Measurements from ENCODE around the gene MID1.

MID1 gene

GRCh38 chrX:10501611-10502010, 118.8 kb downstream of the MID1 start:
- Histone ChIP-seq H3K4me3 (ENCODE audit: low read length) (no peak overlapping the region), H3K27me3 (ENCODE audit: control insufficient read depth, insufficient read depth, low read length) (no peaks in the 10 kb centered on the region), H3K4me1 (ENCODE audit: control insufficient read depth, insufficient read depth, low read length) (no peaks in the 10 kb centered on the region), H3K36me3 (ENCODE audit: control insufficient read depth, insufficient read depth, low read length) (no peaks in the 10 kb centered on the region), H3K9me3 (ENCODE audit: control insufficient read depth, insufficient read depth, low read length) (no peaks in the 10 kb centered on the region), H3K27ac (ENCODE audit: low read length) (no peak overlapping the region)
- no CpG with 5 or more reads among the region's 6 CpGs for WGBS (ENCODE audit: insufficient coverage, insufficient read length)
- no peak for DNase-seq (ENCODE audit: low read depth, low spot score)

- no peak for DNase-seq (ENCODE audit: low read depth, low spot score)
These were observed 123.9 kb downstream of the MID1 start for GRCh38 chrX:10496345-10496965.

GRCh38 chrX:10495677-10496076, 124.7 kb downstream of the MID1 start:
- no peaks in the 10 kb centered on the region for H3K9me3 ChIP-seq (ENCODE audit: control insufficient read depth, insufficient read depth, low read length)
- no peaks in the 10 kb centered on the region for H3K36me3 ChIP-seq (ENCODE audit: control insufficient read depth, insufficient read depth, low read length)
- H3K4me3 ChIP-seq (ENCODE audit: low read length) = no peak overlapping the region
- no peaks in the 10 kb centered on the region for H3K4me1 ChIP-seq (ENCODE audit: control insufficient read depth, insufficient read depth, low read length)
- WGBS (ENCODE audit: insufficient coverage, insufficient read length) = no CpG with 5 or more reads among the region's 3 CpGs
- DNase-seq (ENCODE audit: low read depth, low spot score) = no peak
- H3K27ac ChIP-seq (ENCODE audit: low read length) = no peak overlapping the region
- no peaks in the 10 kb centered on the region for H3K27me3 ChIP-seq (ENCODE audit: control insufficient read depth, insufficient read depth, low read length)

More at GRCh38 chrX:10496345-10496965, 123.9 kb downstream of the MID1 start:
- Histone ChIP-seq H3K4me3 (ENCODE audit: low read length) (no peak overlapping the region), H3K27me3 (ENCODE audit: control insufficient read depth, insufficient read depth, low read length) (no peaks in the 10 kb centered on the region), H3K36me3 (ENCODE audit: control insufficient read depth, insufficient read depth, low read length) (no peaks in the 10 kb centered on the region), H3K27ac (ENCODE audit: low read length) (no peak overlapping the region), H3K9me3 (ENCODE audit: control insufficient read depth, insufficient read depth, low read length) (no peaks in the 10 kb centered on the region), H3K4me1 (ENCODE audit: control insufficient read depth, insufficient read depth, low read length) (no peaks in the 10 kb centered on the region)

GRCh38 chrX:10492250-10492649, 128.1 kb downstream of the MID1 start:
- Histone ChIP-seq H3K27me3 (ENCODE audit: control insufficient read depth, insufficient read depth, low read length) (no peaks in the 10 kb centered on the region), H3K36me3 (ENCODE audit: control insufficient read depth, insufficient read depth, low read length) (no peaks in the 10 kb centered on the region)
- no peak for DNase-seq (ENCODE audit: low read depth, low spot score)

GRCh38 chrX:10486373-10486772, 134.0 kb downstream of the MID1 start:
- no peak for DNase-seq (ENCODE audit: low read depth, low spot score)
- H3K9me3 ChIP-seq (ENCODE audit: control insufficient read depth, insufficient read depth, low read length) = no peaks in the 10 kb centered on the region
- WGBS (ENCODE audit: insufficient coverage, insufficient read length) = no CpG with 5 or more reads among the region's 3 CpGs
- H3K36me3 ChIP-seq (ENCODE audit: control insufficient read depth, insufficient read depth, low read length) = no peaks in the 10 kb centered on the region
- H3K4me3 ChIP-seq (ENCODE audit: low read length) = no peak overlapping the region
- H3K27ac ChIP-seq (ENCODE audit: low read length) = no peak overlapping the region
- H3K4me1 ChIP-seq (ENCODE audit: control insufficient read depth, insufficient read depth, low read length) = no peaks in the 10 kb centered on the region
- H3K27me3 ChIP-seq (ENCODE audit: control insufficient read depth, insufficient read depth, low read length) = no peaks in the 10 kb centered on the region

More at GRCh38 chrX:10492250-10492649, 128.1 kb downstream of the MID1 start:
- no peaks in the 10 kb centered on the region for H3K4me1 ChIP-seq (ENCODE audit: control insufficient read depth, insufficient read depth, low read length)
- no peak overlapping the region for H3K4me3 ChIP-seq (ENCODE audit: low read length)
- no peak overlapping the region for H3K27ac ChIP-seq (ENCODE audit: low read length)
- H3K9me3 ChIP-seq (ENCODE audit: control insufficient read depth, insufficient read depth, low read length) = no peaks in the 10 kb centered on the region

GRCh38 chrX:10485326-10485725, 135.1 kb downstream of the MID1 start:
- Histone ChIP-seq H3K9me3 (ENCODE audit: control insufficient read depth, insufficient read depth, low read length) (no peaks in the 10 kb centered on the region), H3K27ac (ENCODE audit: low read length) (no peak overlapping the region), H3K27me3 (ENCODE audit: control insufficient read depth, insufficient read depth, low read length) (no peaks in the 10 kb centered on the region), H3K4me1 (ENCODE audit: control insufficient read depth, insufficient read depth, low read length) (no peaks in the 10 kb centered on the region), H3K36me3 (ENCODE audit: control insufficient read depth, insufficient read depth, low read length) (no peaks in the 10 kb centered on the region), H3K4me3 (ENCODE audit: low read length) (no peak overlapping the region)
- DNase-seq (ENCODE audit: low read depth, low spot score) = no peak
- no CpG with 5 or more reads among the region's 3 CpGs for WGBS (ENCODE audit: insufficient coverage, insufficient read length)

GRCh38 chrX:10484683-10485247, 135.6 kb downstream of the MID1 start:
- H3K36me3 ChIP-seq (ENCODE audit: control insufficient read depth, insufficient read depth, low read length) = no peaks in the 10 kb centered on the region
- no peak overlapping the region for H3K27ac ChIP-seq (ENCODE audit: low read length)
- WGBS (ENCODE audit: insufficient coverage, insufficient read length) = no CpG with 5 or more reads among the region's 7 CpGs
- DNase-seq (ENCODE audit: low read depth, low spot score) = no peak
- no peaks in the 10 kb centered on the region for H3K4me1 ChIP-seq (ENCODE audit: control insufficient read depth, insufficient read depth, low read length)
- H3K9me3 ChIP-seq (ENCODE audit: control insufficient read depth, insufficient read depth, low read length) = no peaks in the 10 kb centered on the region
- no peaks in the 10 kb centered on the region for H3K27me3 ChIP-seq (ENCODE audit: control insufficient read depth, insufficient read depth, low read length)
- H3K4me3 ChIP-seq (ENCODE audit: low read length) = no peak overlapping the region

- WGBS (ENCODE audit: insufficient coverage, insufficient read length) = no CpG with 5 or more reads among the region's 9 CpGs
These were observed 137.1 kb downstream of the MID1 start for GRCh38 chrX:10483191-10483831.

GRCh38 chrX:10482708-10483107, 137.7 kb downstream of the MID1 start:
- no peak overlapping the region for H3K4me3 ChIP-seq (ENCODE audit: low read length)
- no peaks in the 10 kb centered on the region for H3K27me3 ChIP-seq (ENCODE audit: control insufficient read depth, insufficient read depth, low read length)
- H3K36me3 ChIP-seq (ENCODE audit: control insufficient read depth, insufficient read depth, low read length) = no peaks in the 10 kb centered on the region
- H3K9me3 ChIP-seq (ENCODE audit: control insufficient read depth, insufficient read depth, low read length) = no peaks in the 10 kb centered on the region
- no peaks in the 10 kb centered on the region for H3K4me1 ChIP-seq (ENCODE audit: control insufficient read depth, insufficient read depth, low read length)
- no peak overlapping the region for H3K27ac ChIP-seq (ENCODE audit: low read length)
- no CpG with 5 or more reads among the region's 5 CpGs for WGBS (ENCODE audit: insufficient coverage, insufficient read length)
- DNase-seq (ENCODE audit: low read depth, low spot score) = no peak

More at GRCh38 chrX:10483191-10483831, 137.1 kb downstream of the MID1 start:
- H3K36me3 ChIP-seq (ENCODE audit: control insufficient read depth, insufficient read depth, low read length) = no peaks in the 10 kb centered on the region
- no peak for DNase-seq (ENCODE audit: low read depth, low spot score)
- H3K27ac ChIP-seq (ENCODE audit: low read length) = no peak overlapping the region
- no peaks in the 10 kb centered on the region for H3K27me3 ChIP-seq (ENCODE audit: control insufficient read depth, insufficient read depth, low read length)
- H3K4me3 ChIP-seq (ENCODE audit: low read length) = no peak overlapping the region
- no peaks in the 10 kb centered on the region for H3K4me1 ChIP-seq (ENCODE audit: control insufficient read depth, insufficient read depth, low read length)
- no peaks in the 10 kb centered on the region for H3K9me3 ChIP-seq (ENCODE audit: control insufficient read depth, insufficient read depth, low read length)

- H3K27ac ChIP-seq (ENCODE audit: low read length) = no peak overlapping the region
- no peaks in the 10 kb centered on the region for H3K36me3 ChIP-seq (ENCODE audit: control insufficient read depth, insufficient read depth, low read length)
- H3K4me1 ChIP-seq (ENCODE audit: control insufficient read depth, insufficient read depth, low read length) = no peaks in the 10 kb centered on the region
- no peak for DNase-seq (ENCODE audit: low read depth, low spot score)
- no peaks in the 10 kb centered on the region for H3K9me3 ChIP-seq (ENCODE audit: control insufficient read depth, insufficient read depth, low read length)
- no peaks in the 10 kb centered on the region for H3K27me3 ChIP-seq (ENCODE audit: control insufficient read depth, insufficient read depth, low read length)
- WGBS (ENCODE audit: insufficient coverage, insufficient read length) = no CpG with 5 or more reads among the region's 9 CpGs
- no peak overlapping the region for H3K4me3 ChIP-seq (ENCODE audit: low read length)
These were observed 138.1 kb downstream of the MID1 start for GRCh38 chrX:10482261-10482660.

GRCh38 chrX:10480861-10481260, 139.5 kb downstream of the MID1 start:
- H3K4me3 ChIP-seq (ENCODE audit: low read length) = no peak overlapping the region
- H3K4me1 ChIP-seq (ENCODE audit: control insufficient read depth, insufficient read depth, low read length) = no peaks in the 10 kb centered on the region
- no peaks in the 10 kb centered on the region for H3K36me3 ChIP-seq (ENCODE audit: control insufficient read depth, insufficient read depth, low read length)
- DNase-seq (ENCODE audit: low read depth, low spot score) = no peak
- WGBS (ENCODE audit: insufficient coverage, insufficient read length) = no CpG with 5 or more reads among the region's 5 CpGs
- no peak overlapping the region for H3K27ac ChIP-seq (ENCODE audit: low read length)
- H3K27me3 ChIP-seq (ENCODE audit: control insufficient read depth, insufficient read depth, low read length) = no peaks in the 10 kb centered on the region
- no peaks in the 10 kb centered on the region for H3K9me3 ChIP-seq (ENCODE audit: control insufficient read depth, insufficient read depth, low read length)

Data from iPS DF 6.9 (cell line).